ENCODE measurements around the gene DNMT3A. TPM values are rescaled to one million over a fixed set of nuclear protein-coding genes. Genes with fewer than 3 reads are reported as not detected.
A peak's percentile ranks its signal among the peaks of the same experiment; 100 is the strongest.

The DNMT3A gene
- total RNA-seq, 1 donor: 11.7 TPM

DNA sequence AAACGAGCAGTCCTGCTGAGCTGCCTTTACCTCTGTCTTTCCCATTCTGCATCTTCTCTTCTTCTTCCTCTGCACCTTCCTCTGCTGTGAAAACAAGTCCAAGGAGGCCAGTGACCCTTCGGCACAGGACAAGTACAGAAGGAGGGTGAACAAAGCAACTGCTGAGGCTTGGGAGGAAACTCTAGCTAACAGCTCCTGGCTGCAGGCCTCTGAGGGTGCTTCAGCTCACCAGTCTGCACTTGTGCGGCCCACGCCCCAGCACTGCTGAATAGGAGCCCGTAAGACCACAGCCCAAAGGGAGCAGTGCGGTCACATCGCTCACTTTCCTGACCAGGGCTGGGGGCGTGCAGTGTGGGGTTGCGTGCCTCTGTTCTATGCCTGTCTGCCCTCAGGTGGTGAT lies 42.1 kb upstream of the DNMT3A start:
- H3K4me3 ChIP-seq (ENCODE audit: low read depth, low read length): no peak overlapping the region
- no peak for DNase-seq (ENCODE audit: low read depth)
- TF ChIP-seq, protein P1, sequence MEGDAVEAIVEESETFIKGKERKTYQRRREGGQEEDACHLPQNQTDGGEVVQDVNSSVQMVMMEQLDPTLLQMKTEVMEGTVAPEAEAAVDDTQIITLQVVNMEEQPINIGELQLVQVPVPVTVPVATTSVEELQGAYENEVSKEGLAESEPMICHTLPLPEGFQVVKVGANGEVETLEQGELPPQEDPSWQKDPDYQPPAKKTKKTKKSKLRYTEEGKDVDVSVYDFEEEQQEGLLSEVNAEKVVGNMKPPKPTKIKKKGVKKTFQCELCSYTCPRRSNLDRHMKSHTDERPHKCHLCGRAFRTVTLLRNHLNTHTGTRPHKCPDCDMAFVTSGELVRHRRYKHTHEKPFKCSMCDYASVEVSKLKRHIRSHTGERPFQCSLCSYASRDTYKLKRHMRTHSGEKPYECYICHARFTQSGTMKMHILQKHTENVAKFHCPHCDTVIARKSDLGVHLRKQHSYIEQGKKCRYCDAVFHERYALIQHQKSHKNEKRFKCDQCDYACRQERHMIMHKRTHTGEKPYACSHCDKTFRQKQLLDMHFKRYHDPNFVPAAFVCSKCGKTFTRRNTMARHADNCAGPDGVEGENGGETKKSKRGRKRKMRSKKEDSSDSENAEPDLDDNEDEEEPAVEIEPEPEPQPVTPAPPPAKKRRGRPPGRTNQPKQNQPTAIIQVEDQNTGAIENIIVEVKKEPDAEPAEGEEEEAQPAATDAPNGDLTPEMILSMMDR (IDR thresholded peaks at IDR 0.05; ENCODE audit: insufficient read depth, low read depth, low read length): no peak

DNA sequence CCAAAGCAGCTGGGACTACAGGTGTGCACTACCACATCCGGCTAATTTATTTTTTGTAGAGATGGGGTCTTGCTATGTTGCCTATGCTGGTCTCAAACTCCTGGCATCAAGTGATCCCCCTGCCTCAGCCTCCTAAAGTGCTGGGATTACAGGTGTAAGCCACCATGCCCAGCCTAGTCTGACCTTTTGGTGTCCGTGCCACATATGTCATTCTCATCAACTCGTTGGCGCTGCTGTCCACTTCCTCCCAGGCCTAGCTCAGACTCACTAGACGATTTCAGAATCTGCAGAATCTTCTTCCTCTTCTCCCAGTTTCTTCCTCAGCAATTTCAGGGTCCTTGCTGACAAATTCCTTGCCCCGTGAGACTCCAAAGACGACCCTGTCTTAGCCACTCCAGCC lies 39.8 kb upstream of the DNMT3A start:
- H3K4me3 ChIP-seq (ENCODE audit: low read depth, low read length): no peak overlapping the region
- no peak for DNase-seq (ENCODE audit: low read depth)
- TF ChIP-seq, protein P1 (IDR thresholded peaks at IDR 0.05; ENCODE audit: insufficient read depth, low read depth, low read length): no peak

DNA sequence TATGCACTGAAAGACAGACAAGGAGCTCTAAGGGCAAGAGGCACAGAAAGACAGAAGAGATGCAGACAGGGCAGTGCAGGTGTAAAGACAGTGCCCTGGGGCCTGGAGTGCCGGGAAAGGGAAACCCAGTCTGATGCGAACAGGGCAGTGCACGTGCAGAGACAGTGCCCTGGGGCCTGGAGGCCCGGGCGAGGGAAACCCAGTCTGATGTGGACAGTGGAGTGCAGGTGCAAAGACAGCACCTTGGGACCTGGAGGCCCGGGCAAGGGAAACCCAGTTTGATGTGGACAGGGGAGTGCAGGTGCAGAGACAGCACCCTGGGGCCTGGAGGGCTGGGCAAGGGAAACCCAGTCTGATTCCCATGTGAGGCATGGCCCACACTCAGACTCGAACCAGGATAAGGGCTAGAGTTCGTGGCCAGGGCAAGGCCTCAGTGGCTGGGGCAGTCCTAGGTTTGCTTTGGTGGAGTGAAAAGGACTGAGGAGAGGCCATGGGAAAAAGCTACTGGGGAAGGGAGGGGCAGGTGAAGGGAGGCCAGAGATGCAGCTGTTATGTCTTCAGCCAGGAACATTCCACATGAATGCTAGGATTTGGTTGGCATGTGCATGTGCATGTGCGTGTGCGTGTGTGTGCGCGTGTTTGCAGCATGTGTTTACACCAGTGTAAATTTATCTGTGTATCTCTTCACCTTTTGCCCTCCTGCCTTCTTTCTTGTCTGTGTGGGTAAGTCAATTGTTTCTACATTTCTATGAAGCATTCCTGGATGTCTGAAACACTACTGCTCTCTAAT lies 39.1 kb upstream of the DNMT3A start:
- peak; percentile 27 for DNase-seq (ENCODE audit: low read depth)
- H3K4me3 ChIP-seq (ENCODE audit: low read depth, low read length): no peak overlapping the region
- TF ChIP-seq, protein P1 (IDR thresholded peaks at IDR 0.05; ENCODE audit: insufficient read depth, low read depth, low read length): no peak

DNA sequence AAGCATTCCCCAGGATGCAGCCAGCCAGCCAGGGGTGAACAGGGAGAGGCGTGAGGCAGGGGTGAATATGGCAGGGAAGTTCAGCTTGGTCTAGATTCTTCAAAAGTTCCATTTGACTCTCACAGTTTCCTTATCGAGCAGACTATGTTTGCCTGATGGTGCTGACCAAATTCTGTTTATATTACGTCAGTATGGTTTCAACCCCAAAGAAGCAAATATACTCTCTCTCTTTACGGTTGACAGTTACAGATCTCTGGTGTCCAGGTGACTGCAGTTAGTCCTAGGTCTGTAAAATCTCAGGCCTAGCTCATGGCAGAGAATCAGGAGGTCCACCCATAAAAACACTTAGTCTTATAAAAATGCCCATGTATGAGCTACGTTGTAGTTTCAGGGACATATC lies 38.3 kb upstream of the DNMT3A start:
- TF ChIP-seq, protein P1 (IDR thresholded peaks at IDR 0.05; ENCODE audit: insufficient read depth, low read depth, low read length): no peak
- DNase-seq (ENCODE audit: low read depth): no peak
- no peak overlapping the region for H3K4me3 ChIP-seq (ENCODE audit: low read depth, low read length)

DNA sequence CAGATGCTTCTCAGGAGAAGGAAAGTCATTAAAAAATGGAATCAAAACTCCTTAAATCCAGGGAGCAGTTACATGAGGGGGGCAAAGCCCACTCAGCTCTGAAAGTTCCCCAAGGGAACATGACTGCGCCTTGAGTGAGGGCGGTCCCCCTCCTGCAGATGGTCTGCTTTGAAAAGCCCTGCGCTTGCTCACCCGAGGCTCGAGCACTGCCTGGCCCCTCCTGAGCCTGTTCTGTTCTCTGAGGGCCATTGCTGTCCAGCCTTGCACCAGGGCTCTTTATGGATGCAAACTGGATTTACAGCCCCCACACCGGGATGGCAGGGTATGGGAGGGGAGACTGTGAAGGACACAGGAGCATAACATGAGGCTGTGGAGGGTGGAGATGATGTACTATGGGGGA lies 37.8 kb upstream of the DNMT3A start:
- H3K4me3 ChIP-seq (ENCODE audit: low read depth, low read length): no peak overlapping the region
- no peak for DNase-seq (ENCODE audit: low read depth)
- TF ChIP-seq, protein P1 (IDR thresholded peaks at IDR 0.05; ENCODE audit: insufficient read depth, low read depth, low read length): no peak

DNA sequence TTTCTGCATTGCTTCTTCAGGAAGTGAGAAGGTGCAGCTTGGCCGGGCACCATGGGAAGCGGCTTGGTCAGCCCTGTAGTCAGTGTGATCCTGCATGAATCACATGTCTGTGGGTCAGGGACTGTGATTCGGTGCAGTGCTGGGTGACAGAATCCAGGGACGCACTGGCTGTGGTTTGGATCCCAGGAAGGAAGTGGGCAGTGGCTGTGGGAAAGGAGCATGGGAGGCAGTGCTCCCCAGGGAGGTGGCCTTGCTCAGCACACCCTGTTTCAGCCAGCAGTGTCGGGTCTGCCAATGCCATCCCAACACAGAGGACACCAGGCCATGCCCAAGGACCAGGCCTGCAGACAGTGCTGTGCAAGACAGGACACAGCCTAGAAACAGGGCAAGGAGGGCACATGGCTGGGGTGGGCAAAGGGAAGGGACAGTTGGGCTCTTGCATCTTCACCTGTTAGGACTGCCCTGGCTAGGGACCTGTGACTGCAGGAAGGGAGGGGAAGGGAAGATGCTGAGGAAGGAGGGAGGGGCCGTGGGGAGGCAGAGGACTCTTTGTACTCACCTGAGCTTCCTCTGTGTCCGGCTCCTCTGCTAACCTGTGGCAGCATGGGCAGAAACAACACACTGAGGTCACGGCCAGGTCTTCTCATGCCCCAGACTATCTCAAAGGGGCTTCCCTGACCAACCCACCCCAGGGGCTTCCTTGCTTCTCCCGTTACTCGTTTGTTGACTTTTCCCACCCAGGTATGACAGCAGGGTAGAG lies 37.2 kb upstream of the DNMT3A start:
- TF ChIP-seq, protein P1 (IDR thresholded peaks at IDR 0.05; ENCODE audit: insufficient read depth, low read depth, low read length): no peak
- no peak for DNase-seq (ENCODE audit: low read depth)
- no peak overlapping the region for H3K4me3 ChIP-seq (ENCODE audit: low read depth, low read length)

Data from fibroblast of villous mesenchyme (primary cell).